NB4 (cell line): ENCODE measurements around the gene CYP4F11.

Experiments
- DNase-seq: peaks from one replicate; pipeline ENCODE4 v3.0.0; 2010; ENCODE audit warnings: low read depth
- H3K4me3 ChIP-seq: one replicate; pipeline ENCODE4 v1.5.1; 2011; ENCODE audit warnings: mild to moderate bottlenecking, low read depth, low read length, moderate library complexity
- MYC ChIP-seq: IDR thresholded peaks from 2 replicates; pipeline ENCODE4 v1.6.1; 2011; ENCODE audit warnings: low read depth, low read length
- POLR2A ChIP-seq: IDR thresholded peaks from 2 replicates; pipeline ENCODE4 v1.6.1; 2011; ENCODE audit warnings: mild to moderate bottlenecking; ENCODE audit not compliant: insufficient read length; ENCODE audit errors: extremely low read depth
- TF ChIP-seq, protein P1 (sequence below): IDR thresholded peaks from one replicate; pipeline ENCODE4 v1.5.1; 2012; ENCODE audit warnings: low read depth, low read length
- TF ChIP-seq, protein P2 (sequence below): IDR thresholded peaks from 2 replicates; pipeline ENCODE4 v1.6.1; 2011; ENCODE audit warnings: low read depth, low read length

CYP4F11 gene

DNA sequence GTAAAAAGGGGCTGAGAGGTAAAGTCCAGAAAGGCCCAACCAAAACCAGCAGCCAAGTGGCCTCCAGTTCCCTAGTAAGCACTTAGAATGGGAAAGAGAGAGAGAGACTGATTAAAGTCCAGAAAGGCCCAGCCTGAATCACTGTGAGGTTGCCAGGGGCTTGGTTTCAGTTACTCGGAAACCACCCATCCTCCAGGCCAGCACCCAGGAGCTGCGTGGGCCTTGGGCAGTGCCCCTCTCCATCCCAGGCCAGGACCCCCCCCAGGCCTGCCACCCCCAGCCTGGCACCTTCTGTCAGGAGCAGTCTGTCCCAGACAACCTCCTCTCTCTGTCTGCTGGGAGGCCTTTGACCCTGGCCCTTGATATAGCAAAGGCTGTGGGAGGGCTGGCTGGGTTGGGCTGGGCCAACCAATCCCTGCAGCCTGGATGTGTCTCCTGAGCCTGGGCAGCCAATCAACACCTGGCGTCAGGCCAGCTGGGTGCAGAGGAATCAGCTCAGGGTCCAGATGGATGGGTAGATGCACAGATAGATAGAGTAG is 36.5 kb downstream of the CYP4F11 start, which contains the start of gene CYP4F2:
Gene CYP4F2, minus strand, starts transcription at position 337 of the 539 bp plus-strand sequence. CDS start 463 bp downstream, outside the sequence.
- H3K4me3 ChIP-seq, result no peak within 1 kb of the TSS
- no peak for DNase-seq
- TF ChIP-seq, protein P1, sequence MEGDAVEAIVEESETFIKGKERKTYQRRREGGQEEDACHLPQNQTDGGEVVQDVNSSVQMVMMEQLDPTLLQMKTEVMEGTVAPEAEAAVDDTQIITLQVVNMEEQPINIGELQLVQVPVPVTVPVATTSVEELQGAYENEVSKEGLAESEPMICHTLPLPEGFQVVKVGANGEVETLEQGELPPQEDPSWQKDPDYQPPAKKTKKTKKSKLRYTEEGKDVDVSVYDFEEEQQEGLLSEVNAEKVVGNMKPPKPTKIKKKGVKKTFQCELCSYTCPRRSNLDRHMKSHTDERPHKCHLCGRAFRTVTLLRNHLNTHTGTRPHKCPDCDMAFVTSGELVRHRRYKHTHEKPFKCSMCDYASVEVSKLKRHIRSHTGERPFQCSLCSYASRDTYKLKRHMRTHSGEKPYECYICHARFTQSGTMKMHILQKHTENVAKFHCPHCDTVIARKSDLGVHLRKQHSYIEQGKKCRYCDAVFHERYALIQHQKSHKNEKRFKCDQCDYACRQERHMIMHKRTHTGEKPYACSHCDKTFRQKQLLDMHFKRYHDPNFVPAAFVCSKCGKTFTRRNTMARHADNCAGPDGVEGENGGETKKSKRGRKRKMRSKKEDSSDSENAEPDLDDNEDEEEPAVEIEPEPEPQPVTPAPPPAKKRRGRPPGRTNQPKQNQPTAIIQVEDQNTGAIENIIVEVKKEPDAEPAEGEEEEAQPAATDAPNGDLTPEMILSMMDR, result no peak
- TF ChIP-seq MYC (no peak), POLR2A (no peak)
- TF ChIP-seq, protein P2, sequence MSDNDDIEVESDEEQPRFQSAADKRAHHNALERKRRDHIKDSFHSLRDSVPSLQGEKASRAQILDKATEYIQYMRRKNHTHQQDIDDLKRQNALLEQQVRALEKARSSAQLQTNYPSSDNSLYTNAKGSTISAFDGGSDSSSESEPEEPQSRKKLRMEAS, result no peak

DNA sequence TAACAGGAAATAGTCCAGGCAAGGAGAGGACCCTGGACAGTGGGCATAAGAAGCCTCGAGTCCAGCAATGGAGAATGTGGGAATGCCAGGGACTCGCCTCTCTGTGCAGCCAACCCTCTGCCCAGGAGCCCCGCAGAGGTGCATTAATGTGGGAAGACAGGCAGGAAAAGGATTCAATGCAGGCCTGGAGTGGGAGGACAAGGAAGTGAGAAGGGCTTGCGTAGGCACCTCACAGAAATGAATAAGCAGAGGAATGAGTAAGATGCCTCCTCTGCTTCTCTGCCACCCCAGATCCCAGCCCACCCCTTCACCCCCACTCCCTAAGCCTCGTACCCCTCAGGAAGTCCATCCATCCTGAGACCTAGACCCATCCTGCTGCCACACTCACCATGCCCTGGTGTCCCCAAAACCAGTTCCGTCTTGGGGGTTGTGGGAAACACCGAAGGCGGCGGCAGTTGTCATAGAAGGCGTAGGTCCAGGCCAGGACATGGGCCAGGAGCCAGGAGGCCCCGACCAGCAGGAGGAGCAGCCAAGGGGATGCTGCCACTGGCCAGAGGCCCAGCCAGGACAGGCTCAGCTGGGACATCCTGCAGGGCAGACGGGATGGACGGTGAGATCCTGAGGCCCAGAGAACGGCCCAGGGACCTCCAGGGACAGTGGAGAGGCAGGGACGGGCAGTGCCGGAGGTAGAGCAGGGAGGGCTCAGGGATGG is 37.1 kb downstream of the CYP4F11 start:
- TF ChIP-seq, protein P2, result no peak
- TF ChIP-seq POLR2A (no peak), MYC (no peak)
- TF ChIP-seq, protein P1, result no peak
- H3K4me3 ChIP-seq, result no peak overlapping the region
- DNase-seq, result no peak

GRCh38 chr19:15895876-15896430 is 38.4 kb downstream of the CYP4F11 start:
- DNase-seq, result no peak
- no peak for TF ChIP-seq POLR2A
- TF ChIP-seq, protein P2, result no peak
- TF ChIP-seq, protein P1, result no peak
- TF ChIP-seq MYC, result no peak
- H3K4me3 ChIP-seq, result no peak overlapping the region

DNA sequence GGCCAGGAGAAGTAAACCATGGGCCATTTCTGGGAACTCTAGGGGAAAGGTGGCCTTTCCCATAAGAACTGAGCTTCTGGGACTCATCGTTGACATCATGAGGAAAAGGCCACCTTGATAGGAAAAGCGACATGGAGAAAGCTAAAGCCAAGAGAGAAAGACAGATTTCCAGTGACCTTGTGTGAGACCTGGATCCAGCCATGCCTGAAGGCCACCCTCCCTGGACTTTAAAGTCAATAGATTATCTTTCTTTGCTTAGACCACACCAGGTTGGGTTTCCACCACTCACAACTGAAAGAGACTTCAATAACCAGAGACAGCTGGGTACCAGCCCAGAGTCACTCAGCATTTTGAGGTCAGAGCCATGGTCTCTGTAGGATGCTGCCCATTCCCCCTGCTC is 40.0 kb downstream of the CYP4F11 start:
- no peak for DNase-seq
- no peak overlapping the region for H3K4me3 ChIP-seq
- TF ChIP-seq, protein P1, result no peak
- TF ChIP-seq MYC, result no peak
- no peak for TF ChIP-seq POLR2A
- TF ChIP-seq, protein P2, result no peak

- DNase-seq, result no peak
- H3K4me3 ChIP-seq, result no peak overlapping the region
- TF ChIP-seq POLR2A, result no peak
- TF ChIP-seq, protein P2, result no peak
- TF ChIP-seq, protein P1, result no peak
- TF ChIP-seq MYC, result no peak
Observed at GRCh38 chr19:15893477-15893876, 40.9 kb downstream of the CYP4F11 start.
